ENCODE measurements around the gene C3AR1.

The C3AR1 gene

GRCh38 chr12:8014836-8015235 lies 51.3 kb downstream of the C3AR1 start:
- H3K4me1 Mint-ChIP-seq: no peaks in the 10 kb centered on the region
- no peak overlapping the region for H3K4me3 Mint-ChIP-seq
- TF ChIP-seq CTCF (IDR thresholded peaks at IDR 0.05; ENCODE audit: unreplicated experiment in 3 of 3): no peak
- no peaks in the 10 kb centered on the region for H3K36me3 Mint-ChIP-seq (ENCODE audit: low read depth)
- H3K9me3 Mint-ChIP-seq: no peaks in the 10 kb centered on the region
- H3K27me3 Mint-ChIP-seq (ENCODE audit: low read depth): peaks cover 36% of the 10 kb centered on the region
- no peak overlapping the region for H3K27ac Mint-ChIP-seq

GRCh38 chr12:8012651-8013309 lies 53.4 kb downstream of the C3AR1 start:
- Mint-ChIP-seq H3K36me3 (ENCODE audit: low read depth) (no peaks in the 10 kb centered on the region), H3K27ac (no peak overlapping the region), H3K4me1 (no peaks in the 10 kb centered on the region), H3K4me3 (no peak overlapping the region), H3K27me3 (ENCODE audit: low read depth) (peaks cover 21% of the 10 kb centered on the region), H3K9me3 (no peaks in the 10 kb centered on the region)
- no peak for TF ChIP-seq CTCF (IDR thresholded peaks at IDR 0.05; ENCODE audit: unreplicated experiment in 3 of 3)

- H3K27me3 Mint-ChIP-seq (ENCODE audit: low read depth): peaks cover 12% of the 10 kb centered on the region
- TF ChIP-seq CTCF (IDR thresholded peaks at IDR 0.05; ENCODE audit: unreplicated experiment in 3 of 3): no peak
- H3K27ac Mint-ChIP-seq: no peak overlapping the region
- no peak overlapping the region for H3K4me3 Mint-ChIP-seq
- H3K4me1 Mint-ChIP-seq: no peaks in the 10 kb centered on the region
- no peaks in the 10 kb centered on the region for H3K9me3 Mint-ChIP-seq
- H3K36me3 Mint-ChIP-seq (ENCODE audit: low read depth): no peaks in the 10 kb centered on the region
Observed at GRCh38 chr12:8011331-8011730, 54.8 kb downstream of the C3AR1 start.

Data from nephron (organoid).